Activated CD4-positive, alpha-beta T cell treated with anti-CD3 and anti-CD28 coated beads for 4 hours (primary cell): ENCODE data around the gene NUDT14.

Source experiments
- DNase-seq, 2 donors: peaks; one replicate each; pipeline ENCODE4 v3.0.0-alpha.2; 2020

Gene NUDT14

DNA sequence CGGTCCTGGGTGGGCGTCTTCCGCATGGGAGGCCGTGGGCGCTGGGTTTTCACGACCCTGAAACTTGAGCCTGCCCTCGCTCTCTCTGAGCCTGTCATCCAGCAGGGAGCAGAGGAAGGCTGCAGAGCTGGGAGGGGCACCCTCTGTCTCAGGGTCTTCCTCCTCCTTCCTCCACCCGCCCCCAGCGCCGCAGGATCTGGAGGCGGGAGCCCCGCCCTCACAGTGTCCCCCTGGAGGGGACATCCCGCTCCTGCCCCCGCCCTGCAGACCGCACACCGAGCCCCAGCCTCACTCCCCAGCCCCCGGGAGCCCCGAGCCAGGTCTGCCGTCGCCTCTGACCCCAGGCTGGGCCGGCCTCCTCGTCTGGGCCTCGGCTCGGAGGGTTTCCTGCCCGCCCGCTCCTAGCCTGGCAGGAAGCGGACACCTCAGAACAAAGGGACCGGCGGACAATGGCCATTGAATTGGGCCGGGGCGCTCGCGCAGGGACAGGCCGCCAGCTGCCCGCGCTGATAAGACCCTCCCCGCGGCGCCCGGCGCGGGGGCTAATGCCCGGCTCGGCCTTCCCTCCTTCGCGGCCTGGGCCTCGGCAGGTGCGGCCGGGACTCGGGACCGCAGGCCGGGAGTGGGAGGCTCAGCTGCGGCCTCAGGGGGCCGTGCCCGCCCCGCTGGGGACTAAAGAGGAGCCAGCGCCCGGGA is 15.3 kb upstream of the NUDT14 start:
- no peak for DNase-seq

DNA sequence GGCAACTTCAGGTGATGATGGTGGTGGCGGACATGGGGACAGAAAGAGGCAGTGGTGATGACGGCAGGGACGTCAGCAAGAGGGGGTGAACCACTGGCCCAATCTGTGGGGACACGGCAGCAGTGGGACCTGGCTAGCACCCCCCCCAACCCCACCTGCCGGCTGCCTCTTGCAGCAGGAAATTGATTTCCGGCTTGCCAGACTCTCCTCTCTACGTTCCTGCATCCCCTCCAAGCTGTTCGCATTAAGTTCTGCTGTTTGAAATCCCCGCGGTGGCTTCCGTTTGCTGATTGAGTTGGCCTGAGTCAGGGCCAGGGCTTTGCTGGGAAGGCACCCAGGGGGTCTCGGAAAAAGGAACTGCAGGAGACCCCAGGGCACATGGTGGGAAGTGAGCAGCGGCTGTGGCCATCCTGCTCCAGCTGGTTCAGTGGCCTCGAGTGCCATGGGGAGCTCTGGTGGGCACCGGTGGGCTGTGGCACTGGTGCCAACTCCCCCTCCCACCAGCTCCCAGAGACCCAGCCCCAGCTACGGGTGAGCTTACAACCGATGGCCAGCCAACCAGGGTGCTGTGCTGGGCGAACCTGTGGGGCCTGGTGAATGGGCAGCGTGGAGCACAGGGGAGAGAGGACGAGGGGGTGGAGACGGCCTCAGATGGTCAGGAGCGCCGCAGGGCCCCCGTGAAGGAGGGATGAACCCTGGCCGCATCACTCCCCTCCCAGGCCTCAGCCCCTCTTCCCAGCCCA is 14.6 kb upstream of the NUDT14 start:
- no peak for DNase-seq

DNA sequence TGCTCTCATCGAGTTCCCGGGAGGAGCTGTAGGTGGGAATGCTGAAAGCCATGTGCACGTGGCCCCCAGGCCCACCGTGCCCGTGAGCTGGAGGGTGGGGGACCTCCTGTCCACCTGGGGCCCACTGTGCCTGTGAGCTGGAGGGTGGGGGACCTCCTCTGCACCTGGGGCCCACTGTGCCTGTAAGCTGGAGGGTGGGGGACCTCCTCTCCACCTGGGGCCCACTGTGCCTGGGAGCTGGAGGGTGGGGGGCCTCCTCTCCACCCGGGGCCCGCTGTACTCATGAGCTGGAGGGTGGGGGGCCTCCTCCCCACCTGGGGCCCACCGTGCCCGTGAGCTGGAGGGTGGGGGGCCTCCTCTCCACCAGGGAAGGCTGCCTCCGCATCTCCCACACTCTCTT is 13.9 kb upstream of the NUDT14 start:
- no peak for DNase-seq

DNA sequence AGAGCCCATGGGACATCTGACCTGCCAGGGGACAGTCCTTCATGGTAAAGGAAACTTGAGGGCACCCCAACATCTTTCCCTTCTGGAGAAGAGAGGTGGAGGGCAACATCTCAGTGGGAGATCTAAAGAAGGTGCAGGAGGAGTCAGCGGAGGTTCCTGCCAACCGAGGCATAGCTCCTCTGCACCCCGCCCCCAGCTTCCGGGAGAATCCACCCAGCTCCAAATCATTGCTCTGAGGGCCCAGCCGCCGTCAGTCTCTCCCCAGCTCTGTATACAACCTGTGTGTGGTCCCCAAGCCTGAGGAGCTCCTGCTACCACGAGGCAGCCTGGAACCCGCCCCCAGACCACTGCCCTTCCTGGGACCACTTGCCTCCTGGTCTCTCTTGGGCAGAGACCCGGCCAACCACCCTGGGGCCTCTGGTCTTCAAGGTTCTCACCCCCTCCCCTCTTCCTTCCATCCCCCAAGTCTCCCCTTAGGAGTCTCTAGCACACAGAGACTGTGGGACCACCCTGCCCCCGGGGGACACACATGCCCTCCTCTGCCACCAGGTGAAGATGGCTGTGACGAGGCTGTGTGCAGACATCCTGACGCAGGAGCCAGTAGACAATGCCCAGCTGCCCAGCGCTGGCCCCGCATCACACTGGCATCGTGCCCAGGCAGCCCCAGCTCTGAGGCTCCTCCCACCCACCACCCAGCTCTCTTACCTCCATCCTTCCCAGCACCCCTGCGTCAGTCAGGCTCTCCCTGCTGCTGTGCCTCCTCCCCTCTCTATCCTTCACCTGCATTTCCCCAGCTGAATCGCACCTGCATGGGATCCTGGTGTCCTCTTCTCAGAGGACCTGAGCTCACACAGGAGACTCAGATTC is 13.0 kb upstream of the NUDT14 start:
- peak; percentile 30 to 36 for DNase-seq

DNA sequence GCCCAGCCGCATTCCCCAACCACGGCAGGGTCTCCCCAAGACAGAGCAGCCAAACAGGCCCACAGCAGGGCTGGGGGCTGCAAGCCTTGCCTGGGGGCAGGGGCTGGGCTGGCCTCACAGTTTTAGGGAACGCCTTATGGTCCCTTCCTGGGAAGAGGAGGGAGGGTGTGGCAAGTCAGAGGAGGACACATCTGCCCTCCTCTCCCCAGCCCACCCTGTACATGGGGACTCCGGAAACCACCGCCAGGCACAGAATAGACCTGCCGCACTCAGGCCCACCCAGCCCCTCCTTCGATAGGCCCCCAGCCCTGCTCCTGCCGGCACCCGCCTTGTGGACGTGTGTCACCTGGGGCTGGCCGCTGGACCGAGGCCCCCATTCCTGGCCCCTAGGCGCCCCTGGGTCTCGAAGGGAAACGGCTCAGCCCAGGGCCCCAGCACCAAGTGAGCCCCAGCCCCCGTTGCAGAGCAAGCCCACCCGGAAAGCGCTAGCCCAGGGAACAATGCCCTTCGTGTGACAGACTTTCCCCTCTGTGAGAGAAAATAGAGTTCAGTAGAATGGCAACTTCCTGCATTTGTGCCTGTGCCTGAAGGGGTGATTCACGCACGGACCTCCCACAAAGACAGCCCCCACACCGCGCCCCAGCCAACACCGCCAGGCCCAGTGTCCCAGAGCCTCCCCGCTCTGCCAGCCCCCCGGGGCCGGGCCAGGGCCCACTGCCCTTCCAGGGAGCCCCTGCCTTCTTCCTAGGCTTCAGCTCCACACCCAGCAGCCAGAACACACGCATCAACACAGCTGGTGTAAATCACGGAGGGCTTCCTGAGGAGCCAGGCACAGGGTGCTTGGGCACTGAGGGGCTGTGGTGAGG is 12.0 kb upstream of the NUDT14 start:
- peak in 1 of 2 donors; percentile 44 for DNase-seq

DNA sequence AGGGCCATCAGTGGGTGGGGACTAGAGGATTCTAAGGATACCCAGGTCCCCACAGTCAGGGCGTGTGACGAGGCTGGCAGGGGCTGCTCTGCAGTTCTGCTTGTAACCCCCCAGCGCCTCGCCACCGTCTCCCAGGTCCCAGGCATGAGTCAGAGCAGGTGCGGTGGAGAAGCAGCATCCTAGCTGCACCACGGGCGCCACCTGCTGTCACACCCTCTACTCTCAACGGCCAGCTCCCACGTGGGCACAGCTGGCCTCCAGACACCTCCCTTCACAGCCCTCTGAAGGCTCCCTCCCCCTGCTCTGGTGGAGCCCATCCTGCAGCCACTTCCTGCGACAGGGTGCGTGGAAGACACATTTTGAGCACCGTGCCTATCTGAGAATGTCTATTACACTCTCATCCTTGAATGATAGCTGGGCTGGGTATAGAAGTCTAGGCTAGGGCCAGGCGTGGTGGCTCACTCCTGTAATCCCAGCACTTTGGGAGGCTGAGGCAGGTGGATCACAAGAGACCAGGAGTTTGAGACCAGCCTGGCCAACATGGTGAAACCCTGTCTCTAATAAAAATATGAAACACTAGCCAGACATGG is 6.9 kb upstream of the NUDT14 start:
- DNase-seq = no peak

DNA sequence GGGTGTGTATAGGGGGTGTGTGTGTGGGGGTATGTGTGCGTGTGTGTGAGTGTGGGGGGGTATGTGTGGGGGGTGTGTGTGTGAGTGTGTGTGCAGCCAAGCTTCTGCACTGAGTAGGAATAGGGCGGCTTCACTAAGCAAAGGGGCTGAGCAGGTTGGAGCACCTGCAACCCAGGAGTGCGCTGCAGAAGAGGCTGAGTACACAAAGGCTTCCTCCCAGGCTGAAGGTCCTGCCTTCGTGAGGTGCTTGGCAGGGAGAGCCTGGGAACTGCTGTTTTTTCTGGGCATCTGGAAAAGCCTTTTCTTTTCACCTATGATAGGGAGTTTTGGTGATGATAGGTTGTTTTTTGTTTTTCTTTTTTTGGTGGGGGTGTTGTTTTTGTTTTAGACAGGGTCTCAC is 6.0 kb upstream of the NUDT14 start:
- no peak for DNase-seq

DNA sequence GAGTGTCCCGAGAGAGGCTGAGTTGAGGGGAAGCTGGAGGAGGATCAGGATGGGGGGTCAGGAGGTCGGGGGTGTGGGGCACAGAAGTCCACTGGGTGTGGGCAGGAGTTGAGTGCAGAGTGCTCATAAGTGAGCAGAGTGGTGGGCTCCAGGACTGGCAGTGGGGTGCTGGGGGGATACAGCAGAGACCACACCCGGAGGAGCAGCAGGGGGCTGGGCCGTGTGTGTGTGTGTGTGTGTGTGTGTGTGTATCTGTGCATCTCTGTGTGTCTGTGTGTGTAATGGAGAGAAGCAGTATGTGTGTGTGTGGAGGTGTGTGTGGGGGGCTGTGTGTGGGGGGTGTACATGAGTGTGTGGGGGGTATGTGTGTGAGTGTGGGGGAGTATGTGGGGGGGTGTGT is 4.9 kb upstream of the NUDT14 start:
- DNase-seq = no peak

DNA sequence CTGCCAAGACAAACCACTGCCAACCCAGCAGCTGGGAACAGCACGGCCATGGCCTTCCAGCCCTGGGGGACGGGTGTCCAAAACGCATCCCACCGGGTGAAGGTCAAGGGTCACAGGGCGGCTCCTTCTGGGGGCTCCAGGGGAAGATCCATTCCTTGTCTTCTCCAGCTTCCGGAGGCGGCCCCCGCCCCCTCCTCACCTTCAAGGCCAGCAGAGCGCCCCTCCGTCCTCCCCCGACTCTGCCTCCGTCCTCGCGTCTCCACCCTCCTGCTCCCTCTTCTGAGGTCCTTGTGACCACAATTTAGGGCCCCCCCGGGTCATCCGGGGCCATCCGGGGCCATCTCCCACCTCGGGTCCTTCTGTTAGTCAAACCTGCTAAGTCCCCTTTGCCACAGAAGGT is 3.9 kb upstream of the NUDT14 start:
- DNase-seq = no peak

DNA sequence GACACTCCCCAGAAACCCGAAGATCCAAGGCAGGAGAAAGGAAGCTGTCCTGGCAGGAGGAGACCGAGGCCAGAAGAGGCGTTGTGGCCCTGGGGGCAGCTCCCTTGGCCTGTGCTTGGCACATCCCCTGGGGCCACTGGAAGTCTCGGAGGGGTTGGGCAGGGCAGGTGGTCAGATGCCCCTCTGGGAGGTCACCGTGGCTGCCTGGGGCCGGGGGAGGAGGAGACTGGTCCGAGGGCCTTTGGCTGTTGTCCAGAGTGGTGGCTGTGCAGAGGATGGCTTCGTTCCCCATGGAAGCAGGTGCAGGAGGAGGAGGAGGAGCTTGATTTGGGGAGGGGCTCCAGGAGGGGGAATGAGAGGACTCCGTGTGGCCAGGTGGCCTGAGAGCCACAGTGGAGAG is 3.3 kb upstream of the NUDT14 start:
- DNase-seq = no peak

DNA sequence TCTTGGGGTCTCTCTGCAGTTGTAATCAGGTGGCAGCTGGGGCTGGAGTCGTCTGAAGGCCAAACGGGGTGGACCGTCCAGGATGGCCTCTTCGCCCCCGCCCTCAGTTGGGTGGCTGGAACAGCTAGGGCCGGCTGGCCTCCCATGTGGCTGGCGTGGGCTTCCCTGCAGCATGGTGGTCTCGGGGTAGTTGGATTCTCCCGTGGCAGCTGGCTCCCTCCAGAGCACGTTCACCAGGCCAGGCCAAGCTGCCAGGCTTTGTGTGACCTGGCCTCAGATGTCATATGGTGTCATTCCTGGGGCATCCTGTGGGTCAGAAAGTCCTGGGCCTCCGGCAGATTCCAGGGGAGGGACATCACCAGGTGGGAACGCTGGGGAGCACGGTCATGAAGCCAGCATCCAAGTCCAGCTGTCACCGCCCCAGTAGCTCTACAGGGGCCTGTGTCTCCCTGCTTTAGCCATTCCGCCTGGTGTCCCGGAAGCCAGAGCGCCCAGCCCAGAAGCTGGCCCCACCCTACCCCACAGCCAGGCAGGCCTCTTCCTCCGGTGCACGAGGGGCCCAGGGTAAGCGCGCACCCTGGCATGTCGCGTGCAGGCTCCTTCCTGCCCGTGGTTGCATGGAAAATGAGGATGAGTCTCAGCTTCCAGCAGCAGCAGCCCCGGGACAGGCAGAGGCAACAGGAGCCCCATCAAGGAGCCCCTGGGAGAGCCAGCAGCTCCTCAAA is 1.3 kb upstream of the NUDT14 start:
- no peak for DNase-seq

DNA sequence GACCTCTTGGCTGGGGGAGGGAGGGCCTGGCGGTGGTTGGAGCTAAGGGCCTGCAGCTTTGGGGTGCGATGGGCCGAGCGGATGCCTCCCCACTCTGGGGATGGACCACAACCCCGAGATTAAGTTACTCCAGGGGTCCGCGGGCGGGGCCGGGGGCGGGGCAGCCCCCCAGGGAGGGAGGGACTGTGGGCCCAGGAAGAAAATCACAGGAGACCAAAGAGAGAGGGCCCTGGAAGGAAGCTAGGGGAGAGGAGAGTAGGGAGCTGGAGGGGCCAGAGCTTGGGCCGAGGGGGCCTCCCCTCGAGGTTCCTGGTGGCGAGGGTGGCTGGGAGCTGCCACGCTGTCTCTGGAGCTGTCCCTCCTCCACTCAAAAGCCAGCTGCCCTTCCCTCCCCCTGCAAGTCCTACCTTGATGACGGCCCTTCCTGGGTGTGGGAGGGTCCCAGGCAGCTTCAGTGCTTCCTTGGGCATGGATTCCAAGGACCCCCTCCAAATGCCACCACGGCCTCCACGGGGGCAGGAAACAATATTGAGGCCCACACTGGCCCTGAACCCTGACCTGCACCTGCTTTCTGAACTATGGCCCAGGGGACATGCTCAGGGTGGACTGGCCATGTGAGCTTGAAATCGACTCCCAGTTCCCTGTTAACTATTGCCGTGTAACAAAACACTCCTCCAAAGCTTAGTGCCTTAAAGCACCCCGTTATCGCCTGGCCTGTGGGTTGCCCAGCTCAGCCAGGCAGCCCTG is 610 bp upstream of the NUDT14 start:
- no peak for DNase-seq

DNA sequence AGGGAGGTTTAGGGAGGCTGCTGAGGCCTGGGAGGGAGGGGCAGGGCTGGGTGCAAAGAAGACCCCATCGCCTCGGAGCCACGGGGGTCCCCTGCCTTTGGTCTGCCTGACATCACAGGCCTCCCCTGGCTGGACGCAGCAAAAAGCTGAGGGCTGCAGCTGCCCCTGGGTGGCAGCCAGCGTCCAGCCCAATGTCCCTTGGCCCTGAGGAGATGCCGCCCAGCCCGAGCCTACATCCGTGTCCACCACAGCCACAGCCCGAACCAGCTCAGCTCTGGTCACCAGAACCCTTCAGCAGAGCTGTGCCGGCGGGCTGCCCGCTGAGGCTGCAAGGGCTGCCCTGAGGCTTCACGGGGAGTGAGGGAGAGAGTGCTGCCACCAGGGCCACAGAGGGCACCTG is 1.9 kb downstream of the NUDT14 start:
- DNase-seq = no peak

DNA sequence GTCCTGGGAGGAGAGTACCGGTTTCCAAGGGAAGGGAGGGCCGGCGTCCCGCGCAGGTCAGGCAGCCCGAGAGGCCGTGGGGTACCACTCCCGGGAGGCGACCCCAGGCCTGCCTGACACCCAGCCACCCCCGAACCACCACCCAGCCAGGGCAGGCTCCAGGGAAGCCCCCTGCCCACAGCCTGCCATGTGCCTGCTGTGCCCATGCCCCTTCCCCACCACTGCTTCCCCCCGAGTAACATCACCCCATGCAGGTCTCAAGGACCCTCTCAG is 2.3 kb downstream of the NUDT14 start:
- no peak for DNase-seq

DNA sequence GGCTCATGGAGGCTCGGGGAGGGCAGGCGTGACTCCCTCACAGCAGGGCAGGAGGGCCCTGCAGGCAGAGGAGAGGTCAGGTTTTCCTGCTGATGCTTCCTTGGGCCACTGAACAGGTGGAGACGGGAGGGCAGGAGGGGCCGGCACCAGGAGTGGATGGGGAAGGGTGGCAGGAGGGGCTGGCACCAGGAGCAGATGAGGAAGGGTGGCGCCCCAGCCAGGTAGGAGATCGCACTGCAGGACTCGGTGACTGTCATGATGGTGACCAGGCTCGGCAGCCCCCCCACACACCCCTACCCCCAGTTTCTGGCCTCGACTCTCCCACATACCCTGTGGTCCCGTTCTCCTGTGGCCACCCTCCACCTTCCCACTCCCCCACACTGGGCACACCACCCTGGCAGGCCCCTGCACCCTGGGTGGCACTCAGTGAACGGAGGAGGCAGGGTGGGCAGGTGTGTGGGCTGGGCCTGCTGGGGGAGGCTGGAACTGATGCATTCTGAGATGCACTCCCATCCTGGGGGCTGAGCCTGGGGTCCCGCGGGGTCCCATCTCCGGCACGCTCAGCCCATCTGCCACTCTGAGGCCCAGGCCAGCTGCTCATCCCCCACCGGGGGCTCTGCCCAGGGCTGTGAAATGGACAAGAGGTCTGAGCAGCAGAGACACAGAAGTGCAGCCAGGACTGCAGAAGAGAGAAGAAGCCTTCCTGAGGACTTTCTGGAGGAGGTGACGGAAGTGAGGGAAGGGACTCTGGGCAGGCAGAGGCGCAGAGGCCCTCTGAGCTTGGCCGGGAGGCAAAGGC is 2.8 kb downstream of the NUDT14 start:
- DNase-seq = no peak

DNA sequence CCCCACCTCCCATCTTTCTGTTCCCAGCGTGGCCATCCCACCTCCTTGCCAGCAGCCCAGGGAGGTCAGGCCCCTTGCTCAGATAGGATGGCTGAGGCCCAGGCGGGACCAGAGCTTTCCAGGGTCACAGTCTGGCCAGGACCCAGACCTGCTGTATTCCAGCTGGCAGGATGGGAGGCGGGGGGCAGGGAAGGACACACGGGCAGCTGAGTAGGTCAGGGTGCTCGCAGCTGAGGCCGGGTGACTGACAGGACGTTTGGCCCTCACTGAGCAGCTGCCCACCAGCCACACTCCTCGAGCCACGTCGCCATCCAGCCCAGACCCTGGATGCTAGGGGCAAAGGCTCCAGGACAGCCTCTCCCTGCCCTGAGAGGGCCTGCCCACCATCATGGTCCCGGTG is 4.0 kb downstream of the NUDT14 start:
- DNase-seq = no peak

DNA sequence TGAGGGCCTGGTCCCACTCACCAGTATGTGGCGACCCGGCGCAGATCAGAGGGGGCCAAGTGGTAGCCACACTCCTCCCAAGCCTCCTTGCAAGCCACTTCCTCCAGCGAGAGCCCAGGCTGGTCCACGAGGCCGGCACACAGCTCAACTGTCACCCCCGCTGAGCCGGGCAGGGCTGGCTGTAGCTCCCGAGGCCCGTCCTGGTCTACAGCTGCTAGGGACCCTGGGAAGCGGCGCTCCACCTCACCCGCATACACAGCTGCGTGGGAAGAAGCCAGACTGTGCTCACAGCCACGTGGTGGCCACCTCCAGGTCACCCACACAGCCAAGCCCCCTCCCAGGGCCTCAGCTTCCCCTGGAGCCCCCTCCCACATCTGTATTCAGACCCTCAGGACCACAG is 4.6 kb downstream of the NUDT14 start:
- DNase-seq = no peak

DNA sequence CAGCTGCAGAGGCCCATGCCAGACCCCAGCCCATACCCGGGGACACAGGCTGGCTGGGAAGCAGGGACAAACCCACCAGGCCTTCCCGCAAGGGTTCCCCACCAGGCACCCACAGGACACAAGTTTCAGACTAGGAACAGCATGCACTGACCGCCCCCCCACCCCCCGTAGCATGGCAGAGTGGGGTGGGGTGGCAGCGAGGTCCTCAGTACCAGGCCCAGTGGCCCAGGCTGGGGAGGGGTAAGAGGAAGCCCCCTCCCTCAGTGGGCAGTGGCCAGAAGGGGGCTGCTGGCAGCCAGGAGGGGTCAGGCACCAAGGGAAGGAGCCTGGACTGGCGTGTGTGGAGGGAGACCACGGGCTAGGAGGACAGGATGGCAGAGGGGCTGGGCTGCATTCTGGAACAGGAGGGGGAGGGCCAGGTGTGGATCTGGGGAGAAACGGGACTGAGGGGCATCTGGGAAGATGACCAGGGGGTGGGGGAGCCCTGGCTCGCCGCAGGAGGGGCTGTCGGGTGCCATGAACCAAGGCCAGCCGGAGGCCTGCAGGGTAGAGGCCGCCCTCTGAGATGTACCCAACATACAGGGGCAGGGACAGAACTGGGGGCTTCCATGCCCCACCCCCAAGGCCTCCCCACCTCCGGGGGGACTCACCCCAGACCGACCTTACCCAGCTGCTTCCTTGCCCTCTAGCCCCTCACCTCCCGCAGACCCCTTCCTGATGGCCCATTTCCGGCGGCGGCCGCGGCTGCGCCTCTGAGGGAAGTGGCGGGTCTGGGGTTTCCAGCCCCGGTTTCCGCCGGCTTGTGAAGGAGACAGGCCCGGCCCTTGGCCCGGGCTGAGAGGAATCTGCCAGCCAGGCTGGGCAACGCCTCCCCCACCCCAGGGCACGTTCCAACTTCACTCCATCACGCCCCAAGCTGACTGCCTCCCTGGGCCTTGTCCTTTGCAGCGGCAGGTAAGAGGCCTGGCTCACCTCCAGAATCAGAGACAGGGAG is 6.9 kb downstream of the NUDT14 start:
- DNase-seq = peak in 1 of 2 donors; percentile 27

DNA sequence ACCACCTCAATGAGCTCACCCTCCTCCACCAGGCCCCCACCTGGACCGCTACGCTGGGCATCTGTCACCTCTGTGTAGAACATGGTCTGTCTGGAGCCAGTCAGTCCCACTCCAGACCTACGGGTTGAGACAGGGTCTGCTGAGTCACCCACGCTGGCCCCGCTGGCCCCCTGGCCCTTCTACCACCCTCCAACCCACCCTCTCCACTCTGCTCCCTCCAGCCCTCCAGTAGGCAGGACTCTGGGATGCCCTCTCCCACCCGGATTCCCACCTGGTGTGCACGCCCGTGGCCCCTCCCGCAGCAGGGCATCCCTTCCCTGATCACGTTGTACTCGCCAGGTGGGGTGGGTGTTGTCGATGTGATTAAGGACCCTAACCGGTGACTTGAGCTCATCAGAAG is 8.0 kb downstream of the NUDT14 start:
- DNase-seq = no peak
